HG02571 (cell line): ENCODE data around the gene HNF4A.

Source experiments
- ATAC-seq: cut with Tn5 transposase; IDR thresholded peaks from one replicate; pipeline ENCODE4 v1.9.1; 2021; ENCODE audit warnings: mild to moderate bottlenecking, moderate library complexity; ENCODE audit not compliant: unreplicated experiment

The HNF4A gene

DNA sequence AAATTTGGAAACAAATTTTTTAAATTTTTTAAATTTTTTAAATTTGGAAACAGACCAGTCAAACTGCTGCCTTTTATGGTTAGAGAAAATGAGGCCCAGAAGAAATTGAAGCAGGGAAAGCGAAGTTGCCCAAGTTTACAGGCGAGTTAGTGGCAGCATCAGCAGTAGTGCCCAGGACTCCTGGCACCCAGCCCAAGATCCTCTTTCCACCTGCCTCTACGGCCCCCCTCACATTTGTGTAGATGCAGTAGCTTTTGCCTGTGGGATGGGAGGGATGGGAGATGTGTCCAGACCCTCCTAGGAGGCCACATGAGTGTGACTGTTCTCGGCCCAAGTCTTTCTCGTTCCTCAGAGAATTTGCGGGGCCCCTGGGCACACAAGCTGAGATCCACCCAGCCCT lies 49.8 kb downstream of the HNF4A start:
- ATAC-seq: no peak

DNA sequence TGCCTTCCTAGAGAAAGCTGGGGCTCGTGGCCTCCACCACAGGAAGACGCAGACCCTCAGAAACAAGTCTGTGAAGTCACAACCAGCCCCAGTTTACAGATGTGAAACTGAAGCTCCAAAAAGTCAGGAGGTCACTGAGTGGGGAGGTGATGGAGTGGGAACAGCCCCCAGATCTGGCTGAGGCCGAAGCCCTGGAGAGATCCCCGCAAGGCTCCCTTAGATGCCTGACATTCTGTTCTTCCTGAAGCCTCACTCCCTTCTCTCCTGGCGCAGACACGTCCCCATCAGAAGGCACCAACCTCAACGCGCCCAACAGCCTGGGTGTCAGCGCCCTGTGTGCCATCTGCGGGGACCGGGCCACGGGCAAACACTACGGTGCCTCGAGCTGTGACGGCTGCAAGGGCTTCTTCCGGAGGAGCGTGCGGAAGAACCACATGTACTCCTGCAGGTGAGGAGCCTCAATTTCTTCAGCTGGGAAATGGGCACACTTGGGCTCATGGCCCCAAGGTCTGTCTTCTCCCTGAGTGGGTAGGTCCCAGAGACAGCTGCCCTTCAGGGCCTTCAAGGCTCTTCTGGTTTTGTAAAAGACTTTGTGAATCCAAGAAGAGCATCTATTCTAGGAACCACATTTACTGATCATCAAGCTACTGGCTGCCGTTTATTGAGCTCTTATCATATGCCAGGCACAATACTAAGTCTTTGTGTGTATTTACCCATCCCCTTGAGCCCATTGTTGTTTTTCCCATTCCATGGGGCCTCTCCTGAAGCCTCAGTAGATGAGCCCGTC lies 50.5 kb downstream of the HNF4A start:
- no peak for ATAC-seq

DNA sequence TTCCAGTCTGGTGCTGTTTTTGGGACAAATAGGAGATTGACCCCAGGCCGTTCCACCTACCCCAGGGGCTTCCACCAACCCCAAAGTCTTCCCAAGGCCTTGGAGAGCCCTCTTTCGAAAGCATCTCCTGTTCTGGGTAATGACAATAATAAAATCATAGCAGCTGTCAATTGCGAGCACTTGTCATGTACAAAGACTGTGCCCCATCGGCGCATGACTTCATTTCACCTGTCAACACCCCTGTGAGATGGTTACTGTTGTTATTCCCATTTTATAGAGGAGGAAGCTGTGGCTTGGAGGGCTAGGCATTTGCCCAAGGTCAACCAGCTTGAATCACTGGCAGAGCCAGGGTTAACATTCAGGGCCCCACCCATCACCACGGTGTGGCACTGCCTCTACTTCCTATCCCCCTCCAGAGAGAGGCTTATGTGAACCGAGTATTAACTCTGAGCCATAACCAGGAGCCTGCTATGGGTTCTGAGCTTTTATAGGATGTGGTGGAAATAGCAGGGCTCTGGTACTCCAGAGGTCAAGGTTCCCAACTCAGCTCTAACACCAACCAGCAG lies 51.2 kb downstream of the HNF4A start:
- no peak for ATAC-seq

DNA sequence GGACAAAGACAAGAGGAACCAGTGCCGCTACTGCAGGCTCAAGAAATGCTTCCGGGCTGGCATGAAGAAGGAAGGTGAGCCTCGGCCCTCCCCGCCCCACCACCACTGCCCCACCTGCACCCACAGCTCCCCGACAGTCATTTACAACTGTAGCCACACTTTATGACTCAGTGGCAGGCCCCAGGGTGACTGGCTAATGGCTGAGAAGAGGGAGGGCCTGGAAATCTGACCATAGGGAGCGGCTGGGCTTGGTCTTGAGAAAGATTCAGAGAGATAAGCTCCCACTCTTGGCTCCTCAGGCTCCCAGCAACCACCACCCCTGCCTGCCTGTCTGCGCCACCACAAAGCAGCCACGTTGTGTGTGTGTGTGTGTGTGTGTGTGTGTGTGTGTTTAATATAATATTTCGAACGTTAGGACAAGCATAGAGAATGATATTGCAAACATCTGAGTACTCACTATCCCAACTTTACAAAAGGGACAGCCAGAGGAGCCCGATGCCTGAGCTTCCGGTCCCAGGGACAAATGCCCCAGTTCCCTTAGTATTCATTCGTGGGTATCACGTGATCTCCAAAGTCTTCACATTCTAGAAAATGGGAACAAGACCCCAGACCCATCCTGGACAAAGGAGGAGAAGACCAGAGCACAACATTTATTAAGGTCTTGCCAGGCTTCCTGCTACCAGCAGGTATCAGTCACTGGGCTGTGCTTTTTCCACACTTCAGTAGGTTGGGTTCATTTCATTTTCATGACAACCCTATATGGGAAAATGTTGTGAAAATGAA lies 52.1 kb downstream of the HNF4A start:
- no peak for ATAC-seq

DNA sequence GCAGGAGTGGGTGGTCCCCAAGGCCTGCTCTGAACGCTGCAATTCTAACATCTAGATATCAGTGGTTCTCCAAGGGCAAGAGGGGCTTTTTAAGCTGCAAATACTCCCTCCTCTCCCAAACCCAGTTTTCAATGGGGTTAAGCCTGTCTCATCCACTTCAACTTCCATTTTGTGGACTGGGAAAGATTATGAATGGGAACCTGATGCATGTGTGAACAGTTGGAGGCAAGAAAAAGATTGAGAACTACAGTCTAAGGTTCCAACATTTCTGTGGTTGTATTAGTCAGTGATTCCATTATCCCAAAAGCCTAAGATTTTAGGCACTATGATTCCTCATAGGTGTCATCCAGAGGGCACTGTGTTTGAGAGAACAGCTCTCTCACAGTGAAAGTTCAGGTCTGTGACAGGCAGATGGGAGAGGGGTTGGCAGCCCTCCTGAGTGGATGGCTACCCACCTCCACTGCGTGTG lies 53.7 kb downstream of the HNF4A start:
- ATAC-seq: no peak

DNA sequence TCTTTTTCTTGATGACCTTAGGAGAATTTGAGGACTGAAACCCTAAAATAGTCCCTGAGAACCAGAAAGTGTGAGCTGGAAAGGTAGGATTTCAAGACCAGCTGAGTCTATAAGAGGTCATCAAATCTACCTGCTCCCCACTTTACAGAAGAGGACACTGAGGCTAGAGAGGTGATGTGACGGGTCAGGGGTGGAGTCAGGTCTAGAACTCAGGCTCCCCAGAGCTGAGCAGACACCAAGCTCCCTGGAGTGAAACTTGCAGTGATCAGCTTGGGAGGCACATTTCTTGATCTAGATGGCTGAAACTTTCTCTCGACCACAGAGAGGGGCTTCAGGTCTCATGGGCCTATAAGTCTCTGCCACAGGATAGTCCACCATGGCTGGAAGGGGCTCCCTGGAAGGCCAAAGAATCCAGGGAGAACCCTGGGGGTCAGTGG lies 55.1 kb downstream of the HNF4A start:
- no peak for ATAC-seq

DNA sequence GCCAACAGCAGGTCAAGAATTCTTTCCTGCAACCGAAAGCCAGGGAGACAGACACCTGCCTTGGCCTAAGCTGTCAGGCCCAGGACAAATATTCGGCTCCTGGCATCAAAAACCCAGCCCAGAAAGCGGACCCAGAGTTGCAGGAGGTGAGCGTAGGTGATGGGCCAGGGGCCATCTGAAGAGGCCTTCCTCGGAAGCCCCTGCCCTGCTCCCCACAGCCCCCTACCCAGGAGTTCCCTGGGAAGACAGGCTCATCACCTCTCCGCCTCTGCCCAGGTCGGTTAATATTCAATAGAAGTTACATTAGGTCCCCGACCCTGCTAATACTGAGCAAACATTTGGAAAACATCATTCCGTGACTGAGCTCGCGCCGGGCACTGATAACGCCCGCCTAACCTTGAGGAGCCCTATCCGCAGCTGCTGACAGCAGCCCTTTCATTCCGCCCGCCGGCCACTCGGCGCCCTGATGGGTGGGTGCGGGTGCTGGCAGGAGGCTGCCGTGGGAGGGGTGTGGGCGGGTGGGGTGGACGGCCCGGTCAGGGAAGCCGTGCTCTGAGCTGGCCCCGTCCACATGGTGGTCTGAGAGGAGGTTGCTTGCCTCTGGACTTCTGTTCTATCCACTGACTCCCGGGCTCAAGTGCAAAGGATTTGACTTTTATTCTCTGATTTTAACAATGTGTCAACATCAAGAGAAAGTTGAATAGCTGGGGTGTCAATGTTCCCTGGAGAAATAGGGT lies 55.7 kb downstream of the HNF4A start:
- ATAC-seq: no peak

DNA sequence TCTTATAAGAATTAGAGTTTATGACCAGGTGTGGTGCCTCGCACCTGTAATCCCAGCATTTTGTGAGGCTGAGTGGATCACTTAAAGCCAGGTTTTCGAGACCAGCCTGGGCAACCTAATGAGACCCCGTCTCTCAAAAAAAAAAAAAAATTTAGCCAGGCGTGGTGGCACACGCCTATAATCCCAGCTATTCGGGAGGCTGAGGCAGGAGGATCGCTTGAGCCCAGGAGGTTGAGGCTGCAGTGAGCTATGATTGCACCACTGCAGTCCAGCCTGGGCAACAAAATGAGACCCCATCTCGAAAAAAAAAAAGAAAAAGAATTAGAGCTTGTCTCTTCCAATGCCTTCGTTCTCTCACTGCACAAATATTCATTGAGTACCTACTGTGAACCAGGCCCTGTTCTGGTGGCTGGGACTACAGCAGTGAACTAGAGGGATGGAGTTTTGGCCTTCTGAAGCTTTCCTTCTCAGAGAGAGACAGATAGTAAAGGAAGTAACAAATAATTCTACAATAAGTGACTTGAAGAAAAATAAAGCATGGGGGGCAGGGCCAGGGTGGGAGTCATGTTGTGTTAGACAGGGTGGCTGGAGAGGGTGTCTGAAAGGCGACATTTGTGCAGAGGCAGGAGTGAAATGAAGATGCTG lies 56.4 kb downstream of the HNF4A start:
- no peak for ATAC-seq

DNA sequence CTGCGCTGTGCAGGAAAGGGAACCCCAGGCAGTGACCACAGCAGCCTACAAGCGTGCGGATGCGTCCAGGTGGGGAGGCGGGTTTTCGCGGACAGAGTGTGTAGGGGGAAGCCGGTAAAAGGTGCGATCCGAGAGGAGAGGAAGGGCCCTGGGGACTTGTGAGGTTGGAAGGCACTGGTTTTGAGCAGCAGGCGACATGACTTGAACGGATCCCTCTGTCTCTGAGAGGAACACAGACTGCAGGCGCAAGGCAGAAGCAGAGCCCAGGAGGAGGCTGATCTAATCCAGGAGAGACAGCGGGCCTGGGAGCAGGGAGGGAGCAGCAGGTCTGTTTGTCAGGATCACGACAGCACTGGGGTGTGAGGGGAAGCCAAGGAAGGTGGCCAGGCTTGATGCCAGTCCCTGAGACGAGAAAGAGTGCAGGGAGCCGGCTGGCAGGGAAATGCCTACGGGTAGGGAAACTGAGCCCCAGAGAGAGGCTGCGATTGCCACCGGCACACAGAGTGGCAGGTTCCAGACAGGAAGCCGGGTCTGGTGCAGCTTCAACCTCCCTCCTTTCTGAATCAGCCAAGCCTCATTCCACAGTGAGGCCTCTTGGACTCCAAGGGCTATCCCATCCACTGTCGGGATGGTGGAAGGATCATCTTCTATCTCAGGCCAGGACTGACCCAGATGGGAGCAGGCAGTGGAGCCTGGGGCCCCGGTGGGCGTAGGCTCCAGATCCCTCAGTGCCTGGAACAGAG lies 57.1 kb downstream of the HNF4A start:
- ATAC-seq: no peak

DNA sequence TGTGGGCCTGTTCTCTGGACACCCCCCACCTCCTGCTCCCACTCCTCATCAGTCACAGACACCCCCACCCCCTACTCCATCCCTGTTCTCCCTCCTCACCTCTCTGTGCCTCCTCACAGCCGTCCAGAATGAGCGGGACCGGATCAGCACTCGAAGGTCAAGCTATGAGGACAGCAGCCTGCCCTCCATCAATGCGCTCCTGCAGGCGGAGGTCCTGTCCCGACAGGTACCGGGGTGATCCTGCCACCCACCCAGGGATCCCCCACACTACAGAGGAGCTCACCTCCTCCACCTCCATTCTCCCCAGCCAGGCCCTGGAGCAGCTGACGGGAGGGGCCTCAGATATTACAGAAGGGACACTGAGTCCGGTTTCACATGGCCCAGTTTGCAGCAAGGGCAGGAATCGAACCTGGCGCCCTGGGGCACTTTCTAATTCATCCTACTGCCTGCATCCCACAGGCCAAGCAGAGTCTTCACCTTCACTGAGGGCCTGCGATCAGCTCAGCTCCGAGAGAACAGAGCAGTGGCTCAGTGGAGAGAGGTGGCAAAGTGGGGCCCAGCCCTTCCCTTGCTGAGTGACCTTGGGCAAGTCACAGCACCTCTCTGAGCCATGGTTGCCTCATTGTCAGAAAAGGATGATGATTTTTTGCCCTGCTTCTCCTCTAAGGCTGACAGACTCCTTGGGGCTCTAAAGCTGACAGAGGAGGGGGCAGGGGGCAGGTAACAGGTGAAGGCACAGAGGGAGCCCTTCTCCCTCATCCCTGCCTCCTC lies 58.3 kb downstream of the HNF4A start:
- ATAC-seq: no peak

DNA sequence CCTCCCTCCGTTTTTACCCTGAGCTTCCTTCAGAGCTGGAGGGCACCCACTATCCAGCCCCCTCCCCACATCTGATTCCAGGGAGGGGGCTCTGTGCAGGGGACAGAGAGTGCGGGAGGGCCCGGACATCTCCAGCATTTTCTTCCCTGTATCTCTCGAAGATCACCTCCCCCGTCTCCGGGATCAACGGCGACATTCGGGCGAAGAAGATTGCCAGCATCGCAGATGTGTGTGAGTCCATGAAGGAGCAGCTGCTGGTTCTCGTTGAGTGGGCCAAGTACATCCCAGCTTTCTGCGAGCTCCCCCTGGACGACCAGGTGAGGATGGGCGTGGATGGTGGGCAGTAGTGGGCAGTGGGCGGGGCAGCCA lies 58.8 kb downstream of the HNF4A start:
- ATAC-seq: no peak

DNA sequence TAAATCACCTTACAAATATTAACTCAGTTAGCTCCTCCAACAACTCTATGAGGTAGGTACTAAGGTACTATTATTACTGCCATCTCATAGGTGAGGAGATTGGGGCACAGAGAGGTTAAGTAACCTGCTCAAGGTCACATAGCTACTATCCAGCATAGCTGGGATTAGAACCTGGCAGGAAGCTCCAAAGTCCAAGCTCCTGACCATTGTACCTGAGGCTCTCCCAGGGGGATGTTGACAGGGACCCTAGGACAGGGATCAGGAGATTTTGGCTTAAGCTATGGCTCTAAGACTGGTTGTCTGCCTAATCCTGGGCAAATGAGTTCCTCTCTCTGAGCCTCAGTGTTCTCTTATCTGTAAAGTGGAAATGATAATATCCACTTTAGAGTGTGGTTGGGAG lies 59.3 kb downstream of the HNF4A start:
- ATAC-seq: no peak

DNA sequence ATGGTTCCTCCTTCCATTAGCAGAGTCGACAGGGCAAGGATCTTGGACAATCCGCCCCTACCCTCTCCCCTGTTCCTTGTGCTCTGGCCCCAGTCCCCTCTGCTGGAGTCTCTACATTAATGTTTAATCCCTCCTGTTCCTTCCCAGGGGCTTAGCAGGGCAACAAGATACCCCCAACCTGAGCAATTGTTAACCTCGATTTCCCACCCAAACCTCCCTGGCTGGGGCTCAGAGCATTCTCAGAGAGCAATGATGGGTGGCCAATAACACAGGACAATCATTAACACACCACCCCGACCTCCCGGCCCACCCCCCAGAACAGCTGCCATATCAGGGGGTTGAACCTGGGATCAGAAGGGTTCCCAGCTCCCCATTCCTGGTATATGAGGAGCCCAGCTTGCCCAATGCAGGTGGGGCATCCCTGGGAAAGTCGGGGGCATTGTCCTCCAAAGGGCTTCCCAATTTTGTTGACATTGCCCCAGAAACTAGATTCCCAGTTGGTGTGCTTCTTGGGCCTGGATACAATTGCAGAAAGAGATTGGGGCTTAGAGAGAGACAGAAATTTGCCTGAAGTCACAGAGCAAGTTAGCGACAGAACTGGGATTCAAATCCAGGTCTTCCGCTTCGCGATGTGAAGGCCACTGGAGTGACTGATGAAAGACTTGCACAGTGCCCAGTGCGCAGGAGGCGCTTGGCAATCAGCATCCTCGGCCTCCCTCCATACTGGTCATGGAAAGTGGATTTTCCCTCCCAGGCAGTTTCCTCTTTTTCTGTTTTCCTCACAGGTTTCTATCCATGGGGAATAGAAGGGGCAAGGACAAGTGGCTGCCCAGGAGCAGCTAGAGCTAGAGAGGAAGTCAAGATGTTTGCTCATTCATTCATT lies 60.6 kb downstream of the HNF4A start:
- no peak for ATAC-seq

DNA sequence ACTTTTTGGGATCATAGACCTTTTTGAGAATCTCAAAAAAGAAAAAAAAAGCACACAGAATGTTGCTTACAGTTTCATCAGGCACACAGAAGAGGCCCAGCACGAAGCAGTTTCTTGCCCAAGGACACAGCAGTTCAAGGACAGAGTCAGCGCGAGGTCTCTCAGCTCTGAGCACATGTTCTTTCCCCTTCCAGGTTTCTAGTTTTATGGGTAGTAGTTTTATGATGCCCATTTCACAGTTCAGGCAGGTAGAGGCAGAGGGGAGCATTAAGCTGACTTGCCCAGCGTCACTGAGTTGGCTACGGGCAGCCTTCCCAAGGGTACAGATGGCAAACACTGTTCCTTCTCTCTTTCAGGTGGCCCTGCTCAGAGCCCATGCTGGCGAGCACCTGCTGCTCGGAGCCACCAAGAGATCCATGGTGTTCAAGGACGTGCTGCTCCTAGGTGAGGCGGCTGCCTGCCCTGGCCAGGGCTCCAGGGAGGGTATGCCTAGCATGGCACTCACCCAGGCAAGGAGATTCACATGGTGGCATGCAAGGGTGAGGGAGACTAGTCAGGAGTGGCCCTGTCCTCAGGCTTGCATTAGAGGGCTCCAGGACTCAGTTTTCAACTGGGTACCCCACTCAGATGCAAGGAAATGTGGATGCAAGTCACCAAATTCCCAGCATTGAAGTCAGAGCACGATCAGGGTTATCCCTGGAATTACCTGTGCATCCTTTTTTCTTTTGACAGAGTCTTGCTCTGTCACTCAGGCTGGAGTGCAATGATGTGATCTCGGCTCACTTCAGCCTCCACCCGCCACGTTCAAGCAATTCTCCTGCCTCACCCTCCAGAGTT lies 62.8 kb downstream of the HNF4A start:
- ATAC-seq: no peak

DNA sequence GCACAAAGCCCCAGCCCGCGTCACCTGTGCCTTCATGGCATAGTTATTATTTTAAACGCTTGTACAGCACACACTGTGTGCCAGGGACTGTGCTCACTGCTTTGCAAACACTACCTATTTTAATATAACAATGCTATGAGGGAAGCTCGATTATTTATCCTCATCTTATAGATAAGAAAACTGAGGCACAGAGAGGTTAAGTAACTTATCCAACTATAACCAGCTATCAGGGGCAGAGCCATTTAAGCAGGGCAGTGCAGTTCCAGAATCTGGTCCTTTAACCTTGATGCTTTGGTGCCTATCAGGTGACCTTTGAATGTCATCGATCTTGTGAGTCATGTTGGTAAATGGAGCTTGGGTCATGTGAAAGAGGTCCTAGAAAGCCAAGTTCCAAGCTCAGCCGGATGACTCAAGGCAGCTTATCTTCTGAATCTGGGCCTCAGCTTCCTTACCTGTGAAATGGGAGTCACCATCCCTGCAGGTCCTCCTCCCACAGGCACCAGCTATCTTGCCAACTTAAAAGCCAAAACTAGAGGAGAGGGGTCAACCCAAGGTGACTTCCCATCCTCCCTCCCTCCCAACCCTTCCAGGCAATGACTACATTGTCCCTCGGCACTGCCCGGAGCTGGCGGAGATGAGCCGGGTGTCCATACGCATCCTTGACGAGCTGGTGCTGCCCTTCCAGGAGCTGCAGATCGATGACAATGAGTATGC lies 63.8 kb downstream of the HNF4A start:
- no peak for ATAC-seq

DNA sequence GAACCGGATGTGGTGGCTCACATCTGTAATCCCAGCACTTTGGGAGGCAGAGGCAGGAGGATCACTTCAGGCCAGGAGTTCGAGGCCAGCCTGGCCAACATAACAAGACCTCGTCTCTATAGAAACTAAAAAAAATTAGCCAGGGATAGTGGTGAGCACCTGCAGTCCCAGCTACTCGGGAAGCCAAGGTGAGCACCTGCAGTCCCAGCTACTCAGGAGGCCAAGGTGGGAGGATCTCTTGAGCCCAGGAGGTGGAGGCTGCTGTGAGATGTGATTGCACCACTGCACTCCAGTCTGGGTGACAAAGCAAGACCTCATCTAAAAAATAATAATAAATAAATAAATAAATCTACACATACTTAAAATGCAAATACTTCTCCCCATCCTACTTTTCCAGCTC lies 65.0 kb downstream of the HNF4A start:
- no peak for ATAC-seq

DNA sequence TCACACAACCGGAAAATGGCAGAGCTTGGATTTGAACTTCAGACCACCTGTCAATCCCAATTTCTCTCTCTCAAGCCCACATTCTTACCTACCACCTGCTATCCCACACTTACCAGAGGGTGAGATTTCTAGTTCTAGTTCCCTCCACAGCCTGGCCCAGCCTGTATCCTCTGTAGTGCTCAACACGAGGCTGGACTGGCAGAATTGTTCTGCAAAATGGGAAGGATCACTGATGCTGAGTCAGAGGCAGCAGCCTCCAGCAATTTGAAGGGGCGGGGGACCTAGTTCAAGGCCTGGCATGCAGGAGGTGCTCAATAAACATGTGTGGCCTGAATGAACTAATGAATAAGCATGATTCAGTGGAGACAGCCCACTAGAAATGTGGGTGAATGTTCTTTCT lies 66.6 kb downstream of the HNF4A start:
- ATAC-seq: no peak
